Muscle of leg (tissue), 11 donors: ENCODE results near the gene ZNF423. TPM values are rescaled to one million over a fixed set of nuclear protein-coding genes. Genes with fewer than 3 reads are reported as not detected.

Source experiments
- DNase-seq: peaks from one replicate; pipeline ENCODE4 v3.0.0; 2013
- H3K27ac ChIP-seq: one replicate; pipeline ENCODE4 v1.5.1; 2013; ENCODE audit warnings: mild to moderate bottlenecking, low read length, control low read depth
- H3K27me3 ChIP-seq: one replicate; pipeline ENCODE4 v1.6.1; 2013; ENCODE audit warnings: low read length; ENCODE audit not compliant: control insufficient read depth, insufficient read depth
- H3K36me3 ChIP-seq: one replicate; pipeline ENCODE4 v1.6.1; 2013; ENCODE audit warnings: low read length; ENCODE audit not compliant: control insufficient read depth, insufficient read depth
- H3K4me1 ChIP-seq: one replicate; pipeline ENCODE4 v1.6.1; 2013; ENCODE audit warnings: low read length; ENCODE audit not compliant: control insufficient read depth, insufficient read depth
- H3K4me3 ChIP-seq: one replicate; pipeline ENCODE4 v1.5.1; 2013; ENCODE audit warnings: low read length, control low read depth
- H3K9me3 ChIP-seq: replicated peaks from 2 replicates; pipeline ENCODE4 v1.6.1; 2013; ENCODE audit warnings: low read depth, low read length; ENCODE audit not compliant: control insufficient read depth
- WGBS: methylation state at CpG from one replicate; pipeline ENCODE4 v1.1.5; 2013; ENCODE audit warnings: missing lambda C conversion rate; ENCODE audit not compliant: insufficient coverage; 5-methylcytosine and 5-hydroxymethylcytosine counted together
- polyA plus RNA-seq, 8 donors: library from polyadenylated mRNA; unstranded; fragments of 120-200 nt; gene quantifications; one replicate each; pipeline versions ENCODE4 v1.2.1 to v1.2.3, GENCODE V29; 2013; ENCODE audit warnings: inconsistent platforms in 1 of 8, low replicate concordance in 1 of 8; ENCODE audit not compliant: insufficient read length in 8 of 8, insufficient read depth in 1 of 8
- total RNA-seq: library from RNA; stranded (reverse); fragments of 120-200 nt; gene quantifications from one replicate; pipeline ENCODE4 v1.2.4, GENCODE V29; 2013

The ZNF423 gene
- total and polyA plus RNA-seq, 9 donors, result 15.8 to 30.0 (median 25.5) TPM

DNA sequence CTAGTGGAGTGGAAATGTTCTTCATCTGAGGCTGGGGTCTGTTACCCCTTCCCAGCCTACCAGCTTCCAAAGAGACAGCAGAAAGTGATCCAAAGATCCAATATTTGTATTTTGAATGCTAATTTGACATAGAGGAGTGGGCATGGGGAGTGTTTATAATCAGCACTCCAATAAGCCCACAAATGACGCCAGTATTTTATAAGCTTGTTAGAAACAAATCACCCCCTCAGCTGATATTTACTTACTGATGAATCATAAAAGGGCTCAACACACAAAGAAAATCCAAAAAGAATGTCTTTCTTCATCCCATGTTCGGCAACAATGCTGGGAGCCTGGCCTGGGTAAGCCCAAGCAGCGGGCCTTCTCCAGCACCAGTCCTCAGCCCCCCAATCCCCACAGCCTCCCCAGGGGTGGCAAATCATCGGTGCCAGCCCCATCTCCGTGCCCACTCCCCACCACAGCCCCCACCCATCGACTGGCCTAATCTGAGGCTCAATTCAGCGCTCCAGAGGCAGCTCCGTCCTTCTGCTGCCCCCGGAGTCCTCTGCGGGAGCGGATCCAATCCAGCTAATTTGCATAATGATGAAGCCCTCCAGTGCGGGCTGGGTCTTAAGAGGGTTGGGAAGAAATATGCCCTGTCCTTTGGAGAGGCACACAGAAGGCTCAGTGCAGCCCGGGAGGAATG is 312.8 kb downstream of the ZNF423 start:
- WGBS, result 64% methylated on average over 5 of the region's 13 CpGs
- Histone ChIP-seq H3K27ac (peak overlapping the region; percentile 25), H3K27me3 (no peaks in the 10 kb centered on the region), H3K9me3 (no peaks in the 10 kb centered on the region), H3K4me3 (no peak overlapping the region), H3K36me3 (peaks cover 2% of the 10 kb centered on the region), H3K4me1 (peaks cover 40% of the 10 kb centered on the region)
- DNase-seq, result no peak

DNA sequence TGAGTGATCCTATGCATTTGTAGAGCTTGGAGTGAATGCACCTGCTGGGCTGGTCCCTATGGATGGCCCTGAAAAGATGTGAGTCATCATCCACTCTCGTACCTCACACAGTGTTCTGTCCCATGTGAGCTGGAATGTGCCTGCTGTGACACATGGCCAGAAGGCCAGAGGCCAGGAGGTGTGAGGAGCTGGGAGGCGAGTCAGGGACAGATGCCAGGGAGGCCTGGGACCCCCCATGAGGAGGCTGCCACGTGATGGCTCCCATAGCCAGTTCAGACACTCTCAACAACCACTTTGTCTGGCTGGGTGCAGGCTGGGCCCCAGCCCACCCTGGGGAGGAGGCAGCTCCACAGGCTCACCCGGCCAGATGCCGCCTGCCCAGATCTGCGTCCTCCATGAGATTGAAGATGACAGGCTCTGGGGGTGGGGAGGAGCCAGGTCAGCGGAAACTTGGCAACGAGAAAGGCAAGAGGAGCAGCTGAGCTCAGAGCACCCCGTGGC is 313.5 kb downstream of the ZNF423 start:
- 48% methylated on average over 4 of the region's 9 CpGs for WGBS
- peak; percentile 70 for DNase-seq
- peaks cover 2% of the 10 kb centered on the region for H3K36me3 ChIP-seq
- peaks cover 43% of the 10 kb centered on the region for H3K4me1 ChIP-seq
- H3K9me3 ChIP-seq, result no peaks in the 10 kb centered on the region
- no peaks in the 10 kb centered on the region for H3K27me3 ChIP-seq
- H3K27ac ChIP-seq, result peak overlapping the region; percentile 38
- no peak overlapping the region for H3K4me3 ChIP-seq

DNA sequence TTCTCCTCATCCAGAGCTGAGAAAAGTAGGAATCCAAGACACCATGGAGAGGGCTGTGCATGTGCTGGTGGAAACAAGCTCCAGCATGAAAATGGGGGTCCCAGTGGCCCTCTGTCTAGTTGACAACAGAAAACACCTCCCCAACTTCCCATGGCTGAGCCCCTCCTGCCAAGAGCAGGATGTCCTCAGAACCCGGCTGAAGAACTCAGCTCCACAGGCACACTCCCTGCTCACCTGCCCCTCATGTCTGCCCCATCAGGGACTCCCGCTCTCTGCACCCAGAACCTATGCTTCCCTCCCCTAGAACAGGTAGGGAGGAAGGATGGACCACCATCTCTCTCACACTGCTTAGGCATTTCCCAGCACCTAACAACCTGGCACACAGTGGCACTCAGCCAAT is 315.1 kb downstream of the ZNF423 start:
- no peak for DNase-seq
- peaks cover 2% of the 10 kb centered on the region for H3K36me3 ChIP-seq
- peaks cover 43% of the 10 kb centered on the region for H3K4me1 ChIP-seq
- no peaks in the 10 kb centered on the region for H3K27me3 ChIP-seq
- no peak overlapping the region for H3K4me3 ChIP-seq
- no peak overlapping the region for H3K27ac ChIP-seq
- no peaks in the 10 kb centered on the region for H3K9me3 ChIP-seq
- no CpG with 5 or more reads among the region's 2 CpGs for WGBS

DNA sequence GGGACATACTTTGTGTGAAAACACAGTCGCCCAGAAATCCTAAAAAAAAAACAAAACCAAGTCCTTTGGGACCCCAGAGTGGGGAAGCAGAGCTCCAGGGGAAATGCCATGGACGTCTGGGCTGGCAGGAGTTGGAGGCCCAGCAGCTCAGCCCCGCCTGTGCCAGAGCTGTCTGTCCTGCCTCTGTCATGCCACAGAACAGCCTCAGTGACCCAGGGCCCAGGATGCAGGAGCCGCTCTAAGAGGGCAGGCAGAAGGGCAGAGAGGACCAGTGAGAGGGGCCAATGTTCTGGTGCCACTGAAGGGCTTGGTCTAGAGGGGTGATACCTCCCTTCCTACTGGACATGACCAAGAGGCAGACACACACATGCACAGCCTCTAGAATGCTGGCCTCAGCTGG is 316.2 kb downstream of the ZNF423 start:
- H3K27ac ChIP-seq, result no peak overlapping the region
- no peaks in the 10 kb centered on the region for H3K27me3 ChIP-seq
- DNase-seq, result no peak
- peaks cover 43% of the 10 kb centered on the region for H3K4me1 ChIP-seq
- peaks cover 2% of the 10 kb centered on the region for H3K36me3 ChIP-seq
- H3K9me3 ChIP-seq, result no peaks in the 10 kb centered on the region
- H3K4me3 ChIP-seq, result no peak overlapping the region
- WGBS, result 67% methylated on average over 4 of the region's 4 CpGs

DNA sequence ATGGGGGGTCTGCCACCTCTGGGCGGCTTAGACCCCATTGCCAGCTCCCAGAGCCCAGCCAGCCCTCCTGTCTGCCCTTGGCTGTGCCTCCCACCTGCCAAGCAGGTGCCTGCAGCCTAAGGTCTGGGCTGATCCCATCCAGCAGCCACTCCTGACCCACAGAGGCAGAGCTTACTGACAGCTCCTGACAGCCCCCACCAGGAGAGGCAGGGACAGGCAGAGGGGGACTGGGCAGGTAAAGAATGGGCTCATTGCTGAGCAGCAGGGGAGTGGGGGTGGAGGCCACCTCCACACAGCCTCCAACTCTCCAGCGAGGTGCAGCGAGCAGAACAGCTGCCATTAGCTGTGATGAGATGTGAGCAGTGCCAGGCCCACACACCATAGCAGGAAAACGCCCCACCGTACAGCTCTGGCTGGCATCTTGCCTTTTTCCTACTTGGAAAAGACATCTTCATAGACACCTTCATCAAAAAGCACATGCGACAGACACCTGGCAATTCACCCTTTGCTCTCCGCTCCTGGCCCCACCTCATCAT is 317.9 kb downstream of the ZNF423 start:
- Histone ChIP-seq H3K27me3 (no peaks in the 10 kb centered on the region), H3K4me3 (no peak overlapping the region), H3K4me1 (peaks cover 33% of the 10 kb centered on the region), H3K27ac (no peak overlapping the region), H3K36me3 (no peaks in the 10 kb centered on the region), H3K9me3 (no peaks in the 10 kb centered on the region)
- WGBS, result 71% methylated on average over 4 of the region's 7 CpGs
- DNase-seq, result no peak

DNA sequence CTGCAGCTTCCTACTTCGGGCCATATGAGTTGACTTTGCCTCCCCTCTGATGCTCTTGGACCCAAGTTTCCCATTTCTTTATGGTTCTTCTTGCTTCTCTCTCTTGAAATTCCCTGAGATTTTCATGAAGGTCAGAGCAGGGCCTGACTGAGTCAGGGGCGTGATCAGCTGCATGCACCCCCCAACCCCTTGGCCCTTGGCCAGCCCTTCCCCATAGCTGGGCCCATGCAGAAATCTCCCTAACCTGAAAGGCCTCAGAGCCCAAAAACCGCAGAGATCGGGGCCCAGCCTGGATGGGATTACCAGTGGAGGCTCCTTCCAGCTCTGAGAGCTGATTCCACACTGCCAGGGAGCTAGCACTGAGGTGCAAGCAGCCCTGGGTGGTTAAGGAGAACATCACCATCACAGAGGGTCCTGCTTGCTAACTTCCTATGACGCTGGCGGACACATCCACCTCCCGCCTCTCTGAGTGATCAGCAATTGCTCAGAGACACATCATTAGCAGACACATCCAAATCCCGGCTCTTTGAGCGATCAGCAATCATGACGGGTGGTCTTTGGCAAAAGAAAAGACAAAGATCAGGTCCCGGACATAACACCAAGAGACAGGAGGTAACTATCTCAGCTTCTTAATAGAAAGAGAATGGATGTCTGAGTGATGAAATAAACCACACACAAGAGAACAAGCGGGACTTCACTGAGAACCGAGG is 320.9 kb downstream of the ZNF423 start:
- no peak overlapping the region for H3K4me3 ChIP-seq
- H3K9me3 ChIP-seq, result no peaks in the 10 kb centered on the region
- no peak for DNase-seq
- no peak overlapping the region for H3K27ac ChIP-seq
- H3K4me1 ChIP-seq, result peaks cover 35% of the 10 kb centered on the region
- WGBS, result 59% methylated on average over 6 of the region's 13 CpGs
- H3K36me3 ChIP-seq, result no peaks in the 10 kb centered on the region
- H3K27me3 ChIP-seq, result no peaks in the 10 kb centered on the region

DNA sequence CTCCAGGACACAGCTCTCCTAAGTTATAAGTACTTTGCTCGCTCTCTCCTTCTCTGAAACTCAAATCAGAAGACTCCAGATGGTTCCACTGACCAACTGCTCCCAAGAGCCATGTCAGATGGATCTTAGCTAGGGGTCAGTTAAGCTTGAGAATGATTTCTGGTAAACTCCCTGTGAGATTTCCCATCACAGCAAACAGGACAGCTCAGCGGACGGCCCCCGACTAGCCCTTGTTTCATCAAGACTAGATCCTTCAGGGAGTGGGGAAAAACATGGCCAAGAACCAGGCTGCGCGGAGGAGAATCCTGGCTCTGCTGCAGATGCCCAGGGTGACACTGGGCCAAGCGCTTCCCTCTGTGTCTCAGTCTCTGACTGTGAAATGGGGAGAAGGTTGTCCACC is 322.5 kb downstream of the ZNF423 start:
- Histone ChIP-seq H3K4me3 (no peak overlapping the region), H3K4me1 (peaks cover 30% of the 10 kb centered on the region), H3K27ac (no peak overlapping the region), H3K9me3 (no peaks in the 10 kb centered on the region), H3K36me3 (no peaks in the 10 kb centered on the region), H3K27me3 (no peaks in the 10 kb centered on the region)
- no peak for DNase-seq
- WGBS, result 81% methylated on average over 5 of the region's 7 CpGs

DNA sequence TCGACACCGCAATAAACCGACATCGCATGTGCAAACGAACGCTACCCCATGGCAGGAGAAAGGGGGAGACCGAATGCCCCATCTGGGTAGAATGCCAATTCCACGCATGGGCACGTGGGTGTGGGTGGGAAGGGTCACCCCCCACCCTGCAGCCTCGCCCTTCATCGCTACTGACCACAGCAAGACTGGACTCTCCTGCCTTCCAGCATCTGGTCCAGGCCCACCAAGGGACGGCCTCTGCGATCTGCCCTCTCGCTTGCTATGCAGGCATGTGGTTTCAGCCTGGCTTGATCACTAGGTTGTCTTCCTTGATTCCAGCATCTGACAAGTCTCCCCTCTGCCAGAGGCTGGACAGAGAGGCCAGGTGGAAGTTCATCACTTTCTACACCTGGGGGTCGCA is 323.0 kb downstream of the ZNF423 start:
- H3K9me3 ChIP-seq, result no peaks in the 10 kb centered on the region
- no peaks in the 10 kb centered on the region for H3K27me3 ChIP-seq
- 90% methylated on average over 2 of the region's 15 CpGs for WGBS
- H3K27ac ChIP-seq, result no peak overlapping the region
- no peak overlapping the region for H3K4me3 ChIP-seq
- no peak for DNase-seq
- peaks cover 30% of the 10 kb centered on the region for H3K4me1 ChIP-seq
- H3K36me3 ChIP-seq, result no peaks in the 10 kb centered on the region

DNA sequence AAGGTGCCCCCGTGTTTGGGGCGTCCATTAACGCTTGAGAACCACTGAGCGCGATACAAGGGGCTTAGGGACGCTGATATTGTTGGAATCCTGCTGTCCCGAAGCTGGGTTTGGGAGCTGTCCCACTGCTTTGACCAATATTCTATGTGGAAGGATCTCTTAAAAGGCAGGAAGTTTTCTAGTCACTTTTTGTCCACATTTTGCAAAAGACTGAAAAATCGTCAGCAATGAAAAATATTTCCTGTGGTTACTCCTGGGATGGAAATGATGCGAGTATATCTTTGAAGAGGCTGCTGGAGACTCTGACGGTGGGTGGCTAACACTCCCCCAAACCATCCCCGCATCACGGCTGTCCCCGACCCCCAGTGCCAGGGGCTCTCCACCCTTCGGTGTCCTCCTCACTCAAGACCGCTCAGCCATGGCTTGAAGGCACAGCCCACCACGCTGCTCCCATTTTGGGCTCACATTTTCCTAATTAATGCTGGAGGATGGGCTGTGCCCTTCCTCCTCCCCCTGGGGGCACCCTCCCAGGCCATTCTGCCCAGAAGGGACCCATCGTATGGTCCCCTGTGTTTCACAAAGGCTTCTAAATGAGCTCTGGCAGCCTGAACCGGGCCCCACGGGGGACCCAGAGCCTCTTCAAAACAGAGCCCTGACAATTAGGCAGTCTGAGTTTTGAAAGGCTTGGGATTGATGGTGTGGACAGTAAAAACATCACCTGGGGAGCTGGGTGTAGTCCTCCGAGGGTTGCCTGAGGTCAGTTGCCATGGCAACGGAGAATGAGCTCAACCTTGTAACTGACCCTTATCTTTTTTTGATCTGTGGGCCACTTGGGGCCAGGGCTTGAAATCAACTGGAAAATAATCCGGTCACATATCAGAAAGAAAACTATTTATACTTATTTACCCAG is 323.7 kb downstream of the ZNF423 start:
- Histone ChIP-seq H3K9me3 (no peaks in the 10 kb centered on the region), H3K4me1 (peaks cover 35% of the 10 kb centered on the region), H3K4me3 (no peak overlapping the region), H3K36me3 (no peaks in the 10 kb centered on the region), H3K27me3 (no peaks in the 10 kb centered on the region), H3K27ac (no peak overlapping the region)
- WGBS, result 48% methylated on average over 19 of the region's 22 CpGs
- DNase-seq, result peak; percentile 57

DNA sequence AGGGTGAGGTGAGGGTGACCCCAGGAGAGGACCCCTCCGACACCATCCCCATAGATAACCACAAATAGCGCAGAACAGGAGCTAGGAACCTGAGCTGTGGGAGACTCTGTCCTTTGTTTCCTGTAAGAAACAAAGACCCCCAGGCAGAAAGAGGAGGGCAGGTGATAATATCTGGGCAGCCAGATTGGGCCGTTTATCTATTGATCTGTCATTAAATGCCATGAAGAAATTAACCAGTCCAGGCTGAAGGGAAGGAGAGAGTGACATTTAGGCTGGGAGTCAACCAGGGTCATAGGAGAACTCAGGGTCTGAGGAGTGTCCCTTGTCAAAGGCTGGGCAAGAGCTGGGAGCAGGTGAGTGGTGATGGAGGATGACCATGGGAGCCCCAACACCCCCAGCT is 324.5 kb downstream of the ZNF423 start:
- 67% methylated on average over 1 of the region's 3 CpGs for WGBS
- Histone ChIP-seq H3K4me3 (no peak overlapping the region), H3K36me3 (no peaks in the 10 kb centered on the region), H3K9me3 (no peaks in the 10 kb centered on the region), H3K27ac (no peak overlapping the region), H3K4me1 (peaks cover 37% of the 10 kb centered on the region), H3K27me3 (no peaks in the 10 kb centered on the region)
- no peak for DNase-seq
